H1 (cell line): ENCODE measurements around the gene CDK5RAP3. TPM values are rescaled to one million over a fixed set of nuclear protein-coding genes. Genes with fewer than 3 reads are reported as not detected.

ENCODE experiments used
- CTCF ChIA-PET: fragments of 300-600 bp; sonication (Branson Sonifier 250); formaldehyde crosslinking; loops from one replicate; lab custom pipeline; 2021; ENCODE audit not compliant: partially characterized antibody; lab: Charles Lee
- POLR2A ChIA-PET: fragments of 300-600 bp; sonication (Branson Sonifier 250); formaldehyde crosslinking; loops from one replicate; lab custom pipeline; 2021; ENCODE audit warnings: inconsistent platforms; ENCODE audit not compliant: partially characterized antibody; lab: Charles Lee
- DNase-seq, 2 experiments: peaks; one replicate each; pipeline versions ENCODE4 v3.0.0 to v3.0.0-alpha.2; 2010 to 2022; ENCODE audit warnings: low spot score in 2 of 2, low read depth in 1 of 2, mixed read lengths in 1 of 2
- FAIRE-seq: peaks from 2 replicates; lab custom pipeline; 2011; peaks lifted over from hg19 to GRCh38; lab: Jason Lieb, UNC
- H2AFZ ChIP-seq: 2 replicates; pipeline ENCODE4 v1.8.1; 2012; ENCODE audit warnings: low read length, inconsistent platforms
- H2AK5ac ChIP-seq: 2 replicates; pipeline ENCODE4 v1.6.1; 2013; ENCODE audit warnings: low read depth, low read length
- H2BK120ac ChIP-seq: replicated peaks from 2 replicates; pipeline ENCODE3; 2013; ENCODE audit warnings: low read depth, low read length, inconsistent platforms
- H2BK12ac ChIP-seq: 2 replicates; pipeline ENCODE4 v1.6.1; 2013; ENCODE audit warnings: low read depth, low read length
- H2BK15ac ChIP-seq: 2 replicates; pipeline ENCODE4 v1.6.1; 2013; ENCODE audit warnings: low read length
- H2BK20ac ChIP-seq: 2 replicates; pipeline ENCODE4 v1.6.1; 2013; ENCODE audit warnings: low read length
- H2BK5ac ChIP-seq: 2 replicates; pipeline ENCODE4 v1.6.1; 2013; ENCODE audit warnings: low read depth, low read length
- H3K14ac ChIP-seq: 2 replicates; pipeline ENCODE4 v1.6.1; 2013; ENCODE audit warnings: inconsistent platforms; ENCODE audit not compliant: insufficient read length
- H3K18ac ChIP-seq: 2 replicates; pipeline ENCODE4 v1.6.1; 2013; ENCODE audit warnings: low read length; ENCODE audit errors: extremely low read depth
- H3K23ac ChIP-seq: 2 replicates; pipeline ENCODE4 v1.6.1; 2013; ENCODE audit warnings: inconsistent platforms; ENCODE audit not compliant: insufficient read length
- H3K23me2 ChIP-seq: 2 replicates; pipeline ENCODE4 v1.6.1; 2013; ENCODE audit warnings: low read depth, low read length
- H3K27ac ChIP-seq: 2 replicates; pipeline ENCODE4 v1.6.1; 2011; ENCODE audit warnings: low read depth, low read length, inconsistent platforms
- H3K27me3 ChIP-seq, 4 experiments: replicated peaks in 1 of 4; 1 replicate in 1 of 4; 2 replicates in 3 of 4; pipeline versions ENCODE4 v1.6.1 to v1.8.1; 2011 to 2013; ENCODE audit warnings: low read length in 3 of 4, mild to moderate bottlenecking in 3 of 4, inconsistent platforms in 2 of 4, mixed read lengths in 2 of 4, moderate library complexity in 1 of 4; ENCODE audit not compliant: control insufficient read depth in 3 of 4, insufficient read depth in 3 of 4; ENCODE audit errors: extremely low read depth in 1 of 4
- H3K36me3 ChIP-seq, 4 experiments: 2 replicates each; pipeline versions ENCODE4 v1.6.1 to v1.8.1; 2011 to 2013; ENCODE audit warnings: mild to moderate bottlenecking in 4 of 4, low read length in 3 of 4, moderate library complexity in 2 of 4, control low read depth in 1 of 4, inconsistent platforms in 1 of 4; ENCODE audit not compliant: insufficient read depth in 4 of 4, control insufficient read depth in 2 of 4
- H3K4ac ChIP-seq: replicated peaks from 2 replicates; pipeline ENCODE3; 2013; ENCODE audit warnings: low read length, low read depth, mixed read lengths, inconsistent platforms; ENCODE audit not compliant: insufficient read length
- H3K4me1 ChIP-seq, 4 experiments: replicated peaks in 1 of 4; 1 replicate in 1 of 4; 2 replicates in 3 of 4; pipeline versions ENCODE4 v1.6.1 to v1.8.1; 2011 to 2013; ENCODE audit warnings: low read length in 3 of 4, inconsistent platforms in 2 of 4, mixed read lengths in 1 of 4; ENCODE audit not compliant: insufficient read depth in 4 of 4, control insufficient read depth in 3 of 4
- H3K4me2 ChIP-seq, 2 experiments: 2 replicates each; pipeline versions ENCODE4 v1.6.1 to v1.8.1; 2011 to 2013; ENCODE audit warnings: low read depth in 2 of 2, low read length in 2 of 2, control low read depth in 1 of 2, inconsistent platforms in 1 of 2, mild to moderate bottlenecking in 1 of 2; ENCODE audit not compliant: insufficient read depth in 1 of 2
- H3K4me3 ChIP-seq, 4 experiments: fragments of 200-600, 300-600 bp in 1 of 4; sonication (generic), shearing (Covaris generic), sonication (Bioruptor Twin) in 1 of 4; 2 replicates each; pipeline versions ENCODE4 v1.5.1 to v1.8.1; 2011 to 2016; ENCODE audit warnings: low read length in 4 of 4, low read depth in 3 of 4, control low read depth in 2 of 4, inconsistent platforms in 2 of 4, mild to moderate bottlenecking in 2 of 4, mixed read lengths in 1 of 4, moderate library complexity in 1 of 4; ENCODE audit not compliant: insufficient read depth in 2 of 4; ENCODE audit errors: extremely low read depth in 1 of 4
- H3K56ac ChIP-seq: replicated peaks from 2 replicates; pipeline ENCODE3; 2013; ENCODE audit warnings: low read depth, mild to moderate bottlenecking, mixed read lengths, low read length, inconsistent platforms; ENCODE audit not compliant: insufficient read length
- H3K79me1 ChIP-seq: 2 replicates; pipeline ENCODE4 v1.6.1; 2013; ENCODE audit warnings: low read depth, low read length, control low read depth
- H3K79me2 ChIP-seq, 2 experiments: 2 replicates each; pipeline versions ENCODE4 v1.6.1 to v1.8.1; 2012 to 2013; ENCODE audit warnings: low read length in 2 of 2, mild to moderate bottlenecking in 2 of 2, inconsistent platforms in 1 of 2; ENCODE audit not compliant: insufficient read depth in 2 of 2, control insufficient read depth in 1 of 2
- H3K9ac ChIP-seq, 4 experiments: replicated peaks in 1 of 4; 1 replicate in 1 of 4; 2 replicates in 3 of 4; pipeline versions ENCODE4 v1.6.1 to v1.8.1; 2011 to 2013; ENCODE audit warnings: low read depth in 3 of 4, low read length in 3 of 4, control low read depth in 2 of 4, mild to moderate bottlenecking in 2 of 4, moderate library complexity in 2 of 4, inconsistent platforms in 1 of 4; ENCODE audit errors: extremely low read depth in 1 of 4
- H3K9me3 ChIP-seq, 2 experiments: 2 replicates each; pipeline versions ENCODE4 v1.6.1 to v1.8.1; 2012 to 2013; ENCODE audit warnings: mild to moderate bottlenecking in 2 of 2, moderate library complexity in 2 of 2, control low read depth in 1 of 2, inconsistent platforms in 1 of 2, low read depth in 1 of 2, low read length in 1 of 2, mixed read lengths in 1 of 2; ENCODE audit not compliant: insufficient read depth in 2 of 2
- H4K20me1 ChIP-seq, 2 experiments: replicated peaks in 1 of 2; 2 replicates each; pipeline versions ENCODE3 to v1.8.1; 2011 to 2013; ENCODE audit warnings: inconsistent platforms in 2 of 2, low read length in 2 of 2, mild to moderate bottlenecking in 1 of 2; ENCODE audit not compliant: insufficient read depth in 2 of 2, control insufficient read depth in 1 of 2
- H4K5ac ChIP-seq: 2 replicates; pipeline ENCODE4 v1.6.1; 2013; ENCODE audit warnings: low read length, low read depth, mixed read lengths, inconsistent platforms; ENCODE audit not compliant: insufficient read length
- H4K8ac ChIP-seq: 2 replicates; pipeline ENCODE4 v1.8.0; 2013; ENCODE audit warnings: mild to moderate bottlenecking, moderate library complexity, low read length, inconsistent platforms; ENCODE audit not compliant: insufficient read depth; ENCODE audit errors: extremely low read depth
- H4K91ac ChIP-seq: replicated peaks from 2 replicates; pipeline ENCODE3; 2013; ENCODE audit warnings: low read length, mixed read lengths, inconsistent platforms; ENCODE audit not compliant: insufficient read length
- BRCA1 ChIP-seq: IDR thresholded peaks from 2 replicates; pipeline ENCODE4 v1.6.1; 2012; ENCODE audit warnings: low read depth, low read length, improper control_type of control experiment
- WGBS, 2 experiments: shearing (Covaris generic) in 1 of 2; methylation state at CpG; one replicate each; pipeline versions ENCODE4 v1.1.6 to v1.1.7; 2013 to 2015; ENCODE audit warnings: low lambda C conversion rate in 2 of 2, mixed read lengths in 2 of 2, inconsistent platforms in 1 of 2, low coverage in 1 of 2, missing lambda C conversion rate in 1 of 2; ENCODE audit not compliant: insufficient replicate concordance in 2 of 2, insufficient coverage in 1 of 2, insufficient read length in 1 of 2; ENCODE audit errors: extremely low coverage in 1 of 2, missing lambda C conversion rate in 1 of 2; 5-methylcytosine and 5-hydroxymethylcytosine counted together
- polyA plus RNA-seq, 7 experiments: library from polyadenylated mRNA; depleted of rRNA in 3 of 7; stranded (reverse) in 5 of 7; unstranded in 2 of 7; fragments of >200 nt in 5 of 7; fragments of 200-250 nt in 2 of 7; gene quantifications; 1 replicate in 5 of 7; 2 replicates in 1 of 7; 4 replicates in 1 of 7; pipeline versions ENCODE4 v1.2.1 to v1.2.3, GENCODE V29; 2011 to 2013; ENCODE audit warnings: missing spikeins in 2 of 7, mixed read lengths in 2 of 7
- total RNA-seq: library from RNA; stranded (reverse); fragmentation: NEBNext Ultra II Directional; extraction: Animal tissue kit (Norgen Biotek cat#: 25700); gene quantifications from 2 replicates; pipeline ENCODE4 v1.2.1, GENCODE V29; 2021

Gene CDK5RAP3
- total and polyA plus RNA-seq, 2 of the 8 experiments (the other 6 are each of a cell fraction or from before 2014, with no cell fraction given), result 88.2 to 93.2 TPM

- Histone ChIP-seq H2BK5ac (no peak overlapping the region), H3K9ac (no peak overlapping the region), H3K4me3 (no peak overlapping the region), H3K27ac (0 out of 2 replicates have a peak overlapping the region, but pooled peaks have one; percentile 22), H2BK20ac (no peak overlapping the region)
- TF ChIP-seq BRCA1, result no peak
- TF ChIP-seq, all 59 proteins: peak for 0
- H3K4me1 ChIP-seq, result peaks cover 3 to 12% (median 9%) of the 10 kb centered on the region in 4 experiments
- no peak overlapping the region for H4K8ac ChIP-seq
- H3K79me1 ChIP-seq, result peaks cover 3% of the 10 kb centered on the region; the same call in 1 of the 2 replicates
- H3K23ac ChIP-seq, result no peak overlapping the region
- no peak for DNase-seq
- no peak for FAIRE-seq
- no peak overlapping the region for H4K5ac ChIP-seq
- no peak overlapping the region for H2AK5ac ChIP-seq
- H3K4me2 ChIP-seq, result no peak overlapping the region
- no peak overlapping the region for H2BK120ac ChIP-seq
- H3K9me3 ChIP-seq, result no peaks in the 10 kb centered on the region
- 91% methylated on average over 9 of the region's 9 CpGs; no CpG with 5 or more reads in 1 of the 2 experiments for WGBS, 2 experiments
- POLR2A ChIA-PET, result interaction anchor here (1.0 to 3.6 kb wide), 5 partner anchors 12 to 36 kb away, joined by 3 to 17 read pairs (median 4); partner anchors contain the start of gene CDK5RAP3
- H2BK12ac ChIP-seq, result no peak overlapping the region
- H3K18ac ChIP-seq, result no peak overlapping the region
- no peak overlapping the region for H3K4ac ChIP-seq
- CTCF ChIA-PET, result interaction anchor here (0.7 to 40.5 kb wide), 10 partner anchors 12 to 138 kb away, joined by 3 to 1010 read pairs (median 4); partner anchors contain the start of genes CDK5RAP3, PNPO and PRR15L
- peaks cover 19 to 58% (median 39%) of the 10 kb centered on the region in 4 experiments; a peak in 7 of 8 replicates for H3K36me3 ChIP-seq
- H3K23me2 ChIP-seq, result no peaks in the 10 kb centered on the region
- no peak overlapping the region for H3K14ac ChIP-seq
- no peak overlapping the region for H2BK15ac ChIP-seq
- H2AFZ ChIP-seq, result no peak overlapping the region
- H3K56ac ChIP-seq, result no peak overlapping the region
- H3K79me2 ChIP-seq, result no peaks in the 10 kb centered on the region
- no peaks in the 10 kb centered on the region for H4K20me1 ChIP-seq
- no peaks in the 10 kb centered on the region for H3K27me3 ChIP-seq
- no peak overlapping the region for H4K91ac ChIP-seq
Measured at GRCh38 chr17:47982645-47983390, 11.9 kb downstream of the CDK5RAP3 start.
